OCI-LY1 (cell line): Measurements from ENCODE around the gene GIMAP6.
"Not testable (repeated sequence)": the region's sequence is repeated elsewhere in the genome, so short reads cannot be mapped to it uniquely, and the experiment has no call there.

Source experiments
- H2AFZ ChIP-seq: fragments of 200-600 bp; sonication (generic), shearing (Covaris generic); 2 replicates; pipeline ENCODE4 v1.6.0; 2014; ENCODE audit warnings: antibody characterized with exemption, mild to moderate bottlenecking, low read length
- H3F3A ChIP-seq: fragments of 200-600 bp; sonication (generic), shearing (Covaris generic); 2 replicates; pipeline ENCODE4 v1.6.0; 2014; ENCODE audit warnings: mild to moderate bottlenecking, antibody characterized with exemption, low read length, moderate library complexity; ENCODE audit not compliant: insufficient read depth
- H3K27ac ChIP-seq: fragments of 200-600 bp; sonication (generic); 2 replicates; pipeline ENCODE4 v1.5.1; 2014; ENCODE audit warnings: low read length, mixed run types, mild to moderate bottlenecking, low read depth; ENCODE audit not compliant: poor library complexity, severe bottlenecking
- H3K27me3 ChIP-seq: fragments of 200-600 bp; sonication (generic); 2 replicates; pipeline ENCODE4 v1.6.0; 2014; ENCODE audit warnings: antibody characterized with exemption, mild to moderate bottlenecking, low read length, moderate library complexity; ENCODE audit not compliant: insufficient read depth
- H3K36me3 ChIP-seq: fragments of 200-600 bp; sonication (generic); 2 replicates; pipeline ENCODE4 v1.6.1; 2014; ENCODE audit warnings: mild to moderate bottlenecking, antibody characterized with exemption, low read length, moderate library complexity, mixed read lengths; ENCODE audit not compliant: insufficient read depth
- H3K4me1 ChIP-seq: fragments of 200-600 bp; sonication (generic); 2 replicates; pipeline ENCODE4 v1.5.1; 2014; ENCODE audit warnings: mild to moderate bottlenecking, low read length, moderate library complexity; ENCODE audit not compliant: insufficient read depth, severe bottlenecking
- H3K4me2 ChIP-seq: fragments of 200-600 bp; sonication (generic), shearing (Covaris generic); 2 replicates; pipeline ENCODE4 v1.6.1; 2014; ENCODE audit warnings: low read length
- H3K4me3 ChIP-seq: fragments of 200-600 bp; sonication (generic); 2 replicates; pipeline ENCODE4 v1.5.1; 2014; ENCODE audit warnings: low read length, low read depth, mild to moderate bottlenecking, mixed read lengths; ENCODE audit not compliant: poor library complexity, severe bottlenecking
- H3K79me2 ChIP-seq: fragments of 200-600 bp; shearing (Covaris generic); 2 replicates; pipeline ENCODE4 v1.6.1; 2016; ENCODE audit warnings: mixed run types, low read length, mixed read lengths; ENCODE audit not compliant: insufficient read depth
- H3K9ac ChIP-seq: fragments of 200-600 bp; sonication (generic), shearing (Covaris generic); 2 replicates; pipeline ENCODE4 v1.6.1; 2014; ENCODE audit warnings: mild to moderate bottlenecking, low read length, mixed read lengths
- H3K9me2 ChIP-seq: fragments of 200-600 bp; sonication (generic), shearing (Covaris generic); 2 replicates; pipeline ENCODE4 v1.6.1; 2014; ENCODE audit warnings: low read depth, mild to moderate bottlenecking, low read length, mixed read lengths
- H3K9me3 ChIP-seq: fragments of 200-600 bp; shearing (Covaris generic); 2 replicates; pipeline ENCODE4 v1.6.1; 2014; ENCODE audit warnings: low read length, mixed read lengths
- H4K20me1 ChIP-seq: fragments of 200-600 bp; sonication (generic), shearing (Covaris generic); 2 replicates; pipeline ENCODE4 v1.6.0; 2016; ENCODE audit warnings: mild to moderate bottlenecking, low read length; ENCODE audit not compliant: insufficient read depth
- CTCF ChIP-seq: fragments of 200-600 bp; sonication (generic), shearing (Covaris generic); IDR thresholded peaks from 2 replicates; pipeline ENCODE4 v1.5.1; 2017; ENCODE audit warnings: mild to moderate bottlenecking, antibody characterized with exemption, low read length, moderate library complexity, mixed read lengths
- EZH2 ChIP-seq: fragments of 200-600 bp; sonication (generic), shearing (Covaris generic); IDR thresholded peaks from 2 replicates; pipeline ENCODE4 v1.8.0; 2017; ENCODE audit warnings: borderline replicate concordance, mixed run types, mild to moderate bottlenecking, antibody characterized with exemption, low read length, moderate library complexity, mixed read lengths

The GIMAP6 gene

DNA sequence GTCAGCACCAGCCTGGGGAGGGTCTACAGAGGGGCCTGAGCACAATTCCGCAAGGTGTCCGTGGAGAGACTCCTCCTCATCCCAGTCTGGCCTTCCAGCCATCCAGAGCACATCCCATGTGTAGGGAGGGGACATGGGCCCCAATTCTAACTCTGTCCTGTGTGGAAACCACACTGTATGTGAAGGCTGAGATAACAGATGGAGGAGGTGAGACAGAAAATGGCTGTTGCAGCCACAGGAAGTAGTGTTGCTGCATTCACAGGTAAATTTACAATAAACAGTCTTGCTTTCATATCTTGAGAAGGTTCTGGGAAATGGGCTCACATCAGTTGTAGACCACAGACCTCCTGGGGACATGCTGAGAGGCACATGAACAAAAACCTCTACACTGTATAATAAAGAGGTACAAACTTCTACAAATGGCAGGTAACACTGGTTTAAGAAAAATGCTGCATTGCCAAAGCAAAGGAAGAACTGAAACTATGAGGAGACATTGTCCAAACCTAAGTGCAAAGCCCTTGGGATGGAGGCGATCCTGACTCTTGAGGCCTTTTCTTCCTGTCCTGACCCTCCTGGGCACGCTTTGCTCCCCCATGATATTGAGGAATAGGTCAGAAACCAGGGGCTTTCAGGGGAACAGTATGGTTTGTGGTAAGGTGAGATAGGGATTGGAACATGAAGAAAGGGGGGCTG, 31.8 kb upstream of the GIMAP6 start:
- Histone ChIP-seq H4K20me1 (no peaks in the 10 kb centered on the region), H3K4me2 (no peak overlapping the region), H3K4me1 (no peaks in the 10 kb centered on the region), H3K9me2 (no peaks in the 10 kb centered on the region), H3K79me2 (no peaks in the 10 kb centered on the region), H3F3A (no peaks in the 10 kb centered on the region), H3K9ac (no peak overlapping the region), H3K4me3 (no peak overlapping the region), H2AFZ (no peak overlapping the region), H3K27me3 (no peaks in the 10 kb centered on the region), H3K9me3 (0 out of 2 replicates have a peak, but pooled peaks cover 2% of the 10 kb centered on the region), H3K27ac (no peak overlapping the region), H3K36me3 (no peaks in the 10 kb centered on the region)
- TF ChIP-seq CTCF, result no peak
- no peak for TF ChIP-seq EZH2

- not testable (repeated sequence) for H3K4me2 ChIP-seq, H3F3A ChIP-seq, H3K36me3 ChIP-seq, H3K27me3 ChIP-seq, H4K20me1 ChIP-seq, H3K9me2 ChIP-seq, H3K27ac ChIP-seq, H3K4me3 ChIP-seq, H3K79me2 ChIP-seq, H3K9ac ChIP-seq, H2AFZ ChIP-seq, H3K9me3 ChIP-seq, H3K4me1 ChIP-seq
Observed at GRCh38 chr7:150662821-150663220, 30.6 kb upstream of the GIMAP6 start.

DNA sequence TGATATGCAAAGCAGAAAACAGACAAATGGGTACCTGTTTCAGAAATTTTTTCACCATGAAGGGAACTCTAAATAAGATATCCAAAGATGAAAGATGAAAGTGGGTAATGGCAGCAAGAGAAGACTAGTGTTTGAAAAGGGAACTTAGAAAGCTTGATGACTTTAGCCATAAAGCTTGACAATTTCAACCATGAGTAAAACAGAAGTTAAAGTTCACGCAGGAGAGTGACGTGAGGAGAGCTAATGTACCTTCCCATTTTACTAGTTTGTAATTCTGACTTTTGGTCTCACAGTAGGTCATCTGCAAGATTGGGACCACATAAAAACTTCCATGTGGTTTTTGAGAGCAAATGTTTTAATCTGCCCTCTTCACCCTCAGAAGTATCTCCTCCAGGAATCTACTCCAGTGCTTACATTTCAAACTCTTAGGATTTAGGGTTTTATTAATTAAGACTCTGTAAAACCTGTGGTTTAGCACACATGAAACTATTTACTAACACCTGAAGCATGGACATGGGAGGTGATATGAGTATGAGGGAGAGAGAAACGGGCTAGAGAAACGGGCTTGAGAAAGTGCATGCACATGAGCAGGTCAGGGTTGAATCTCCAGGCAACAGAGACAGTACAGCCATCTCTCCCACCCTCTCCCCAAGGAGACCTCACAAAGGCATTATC, 28.9 kb upstream of the GIMAP6 start:
- H4K20me1 ChIP-seq, result no peaks in the 10 kb centered on the region
- no peak overlapping the region for H2AFZ ChIP-seq
- H3K79me2 ChIP-seq, result no peaks in the 10 kb centered on the region
- H3K27me3 ChIP-seq, result peaks cover 3% of the 10 kb centered on the region; the same call in 1 of the 2 replicates
- H3K4me3 ChIP-seq, result no peak overlapping the region
- H3K9me3 ChIP-seq, result 0 out of 2 replicates have a peak, but pooled peaks cover 3% of the 10 kb centered on the region
- no peaks in the 10 kb centered on the region for H3K4me1 ChIP-seq
- no peaks in the 10 kb centered on the region for H3K9me2 ChIP-seq
- TF ChIP-seq EZH2 (no peak), CTCF (no peak)
- no peak overlapping the region for H3K27ac ChIP-seq
- H3K9ac ChIP-seq, result no peak overlapping the region
- no peaks in the 10 kb centered on the region for H3K36me3 ChIP-seq
- H3F3A ChIP-seq, result no peaks in the 10 kb centered on the region
- no peak overlapping the region for H3K4me2 ChIP-seq

- H3K36me3 ChIP-seq, result no peaks in the 10 kb centered on the region
- H3K9me3 ChIP-seq, result 0 out of 2 replicates have a peak, but pooled peaks cover 3% of the 10 kb centered on the region
- no peak overlapping the region for H3K4me3 ChIP-seq
- no peak overlapping the region for H2AFZ ChIP-seq
- TF ChIP-seq EZH2 (no peak), CTCF (no peak)
- H3K79me2 ChIP-seq, result no peaks in the 10 kb centered on the region
- no peaks in the 10 kb centered on the region for H3K9me2 ChIP-seq
- no peak overlapping the region for H3K27ac ChIP-seq
- no peak overlapping the region for H3K4me2 ChIP-seq
- no peaks in the 10 kb centered on the region for H3F3A ChIP-seq
- H3K27me3 ChIP-seq, result peaks cover 3% of the 10 kb centered on the region; the same call in 1 of the 2 replicates
- no peaks in the 10 kb centered on the region for H4K20me1 ChIP-seq
- no peaks in the 10 kb centered on the region for H3K4me1 ChIP-seq
- no peak overlapping the region for H3K9ac ChIP-seq
Observed at GRCh38 chr7:150657526-150657925, 25.3 kb upstream of the GIMAP6 start.
